Neural cell (in vitro differentiated cells): ENCODE data around the gene SYNPO2.

Experiments
- CTCF ChIP-seq: fragments of 450-650 bp; IDR thresholded peaks from 2 replicates; pipeline ENCODE4 v1.5.1; 2014; ENCODE audit warnings: antibody characterized with exemption, mild to moderate bottlenecking, moderate library complexity; ENCODE audit not compliant: poor library complexity, severe bottlenecking
- EZH2 ChIP-seq: fragments of 200-600, 300-800 bp; shearing (Covaris generic), sonication (generic); IDR thresholded peaks from 2 replicates; pipeline ENCODE4 v1.6.1; 2014; ENCODE audit warnings: antibody characterized with exemption, low read length, borderline replicate concordance, mild to moderate bottlenecking; ENCODE audit not compliant: insufficient read depth, poor library complexity, severe bottlenecking
- MXI1 ChIP-seq: fragments of 450-650 bp; conservative IDR thresholded peaks from 2 replicates; pipeline ENCODE4 v1.6.1; 2014; ENCODE audit warnings: antibody characterized with exemption, mild to moderate bottlenecking; ENCODE audit not compliant: poor library complexity, severe bottlenecking
- POLR2AphosphoS5 ChIP-seq: IDR thresholded peaks from 2 replicates; pipeline ENCODE4 v1.6.1; 2012
- RAD21 ChIP-seq: fragments of 450-650 bp; conservative IDR thresholded peaks from 2 replicates; pipeline ENCODE4 v1.6.1; 2014; ENCODE audit warnings: antibody characterized with exemption, mild to moderate bottlenecking, moderate library complexity
- TAF1 ChIP-seq: IDR thresholded peaks from 2 replicates; pipeline ENCODE4 v1.6.1; 2012; ENCODE audit warnings: low read depth
- TF ChIP-seq, protein P1 (sequence below): IDR thresholded peaks from 2 replicates; pipeline ENCODE4 v1.6.1; 2012; ENCODE audit warnings: borderline replicate concordance

GRCh38 chr4:119032921-119033685, 144.4 kb downstream of the SYNPO2 start:
- TF ChIP-seq CTCF (no peak), EZH2 (no peak), TAF1 (no peak), POLR2AphosphoS5 (no peak), RAD21 (no peak), MXI1 (no peak)
- TF ChIP-seq, protein P1, sequence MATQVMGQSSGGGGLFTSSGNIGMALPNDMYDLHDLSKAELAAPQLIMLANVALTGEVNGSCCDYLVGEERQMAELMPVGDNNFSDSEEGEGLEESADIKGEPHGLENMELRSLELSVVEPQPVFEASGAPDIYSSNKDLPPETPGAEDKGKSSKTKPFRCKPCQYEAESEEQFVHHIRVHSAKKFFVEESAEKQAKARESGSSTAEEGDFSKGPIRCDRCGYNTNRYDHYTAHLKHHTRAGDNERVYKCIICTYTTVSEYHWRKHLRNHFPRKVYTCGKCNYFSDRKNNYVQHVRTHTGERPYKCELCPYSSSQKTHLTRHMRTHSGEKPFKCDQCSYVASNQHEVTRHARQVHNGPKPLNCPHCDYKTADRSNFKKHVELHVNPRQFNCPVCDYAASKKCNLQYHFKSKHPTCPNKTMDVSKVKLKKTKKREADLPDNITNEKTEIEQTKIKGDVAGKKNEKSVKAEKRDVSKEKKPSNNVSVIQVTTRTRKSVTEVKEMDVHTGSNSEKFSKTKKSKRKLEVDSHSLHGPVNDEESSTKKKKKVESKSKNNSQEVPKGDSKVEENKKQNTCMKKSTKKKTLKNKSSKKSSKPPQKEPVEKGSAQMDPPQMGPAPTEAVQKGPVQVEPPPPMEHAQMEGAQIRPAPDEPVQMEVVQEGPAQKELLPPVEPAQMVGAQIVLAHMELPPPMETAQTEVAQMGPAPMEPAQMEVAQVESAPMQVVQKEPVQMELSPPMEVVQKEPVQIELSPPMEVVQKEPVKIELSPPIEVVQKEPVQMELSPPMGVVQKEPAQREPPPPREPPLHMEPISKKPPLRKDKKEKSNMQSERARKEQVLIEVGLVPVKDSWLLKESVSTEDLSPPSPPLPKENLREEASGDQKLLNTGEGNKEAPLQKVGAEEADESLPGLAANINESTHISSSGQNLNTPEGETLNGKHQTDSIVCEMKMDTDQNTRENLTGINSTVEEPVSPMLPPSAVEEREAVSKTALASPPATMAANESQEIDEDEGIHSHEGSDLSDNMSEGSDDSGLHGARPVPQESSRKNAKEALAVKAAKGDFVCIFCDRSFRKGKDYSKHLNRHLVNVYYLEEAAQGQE: no peak
